GM12872 (cell line): Measurements from ENCODE around the gene RNF6.

ENCODE experiments used
- CTCF ChIP-seq: IDR thresholded peaks from 3 replicates; pipeline ENCODE4 v1.5.1; 2011; ENCODE audit warnings: low read depth, mild to moderate bottlenecking, low read length, moderate library complexity; ENCODE audit not compliant: insufficient read depth

RNF6 gene

GRCh38 chr13:26202365-26202972 lies 19.6 kb downstream of the RNF6 start:
- no peak for TF ChIP-seq CTCF

GRCh38 chr13:26200811-26201210 lies 21.3 kb downstream of the RNF6 start:
- TF ChIP-seq CTCF = no peak

- no peak for TF ChIP-seq CTCF
Measured at GRCh38 chr13:26198116-26198515, 24.0 kb downstream of the RNF6 start.

- TF ChIP-seq CTCF = no peak
Measured at GRCh38 chr13:26197298-26197697, 24.8 kb downstream of the RNF6 start.

- no peak for TF ChIP-seq CTCF
Measured at GRCh38 chr13:26186995-26187394, 35.1 kb downstream of the RNF6 start.

- peak; percentile 56 for TF ChIP-seq CTCF
Measured at GRCh38 chr13:26186118-26186870, 35.8 kb downstream of the RNF6 start.

GRCh38 chr13:26185720-26186117 lies 36.4 kb downstream of the RNF6 start:
- no peak for TF ChIP-seq CTCF
